Thoracic aorta (tissue), 2 donors: ENCODE data around the gene SMC4. TPM values are rescaled to one million over a fixed set of nuclear protein-coding genes. Genes with fewer than 3 reads are reported as not detected.

Experiments used
- ATAC-seq: fragments of 150-250 bp; one replicate; pipeline ENCODE4 v1.8.0; 2017; ENCODE audit warnings: low read depth; ENCODE audit not compliant: insufficient number of reproducible peaks, low FRiP score
- DNase-seq: peaks from one replicate; pipeline ENCODE4 v3.0.0-alpha.2; 2020; ENCODE audit warnings: low spot score
- H3K27ac ChIP-seq, 2 donors: fragments of 200-600 bp; sonication (generic); 1 replicate in 1 of 2; 2 replicates in 1 of 2; pipeline ENCODE4 v1.5.1; 2016; ENCODE audit warnings: mild to moderate bottlenecking in 2 of 2, moderate library complexity in 2 of 2
- H3K27me3 ChIP-seq: fragments of 200-600 bp; sonication (generic); replicated peaks from 2 replicates; pipeline ENCODE4 v1.6.0; 2016; ENCODE audit warnings: mild to moderate bottlenecking; ENCODE audit not compliant: insufficient read depth
- H3K36me3 ChIP-seq: fragments of 200-600 bp; sonication (generic); one replicate; pipeline ENCODE4 v1.5.1; 2016
- H3K4me1 ChIP-seq, 2 donors: fragments of 200-600 bp; sonication (generic); 1 replicate in 1 of 2; 2 replicates in 1 of 2; pipeline versions ENCODE4 v1.5.1 to v1.6.0; 2016; ENCODE audit warnings: low read depth in 2 of 2, mild to moderate bottlenecking in 1 of 2; ENCODE audit not compliant: control insufficient read depth in 1 of 2
- H3K4me3 ChIP-seq: fragments of 200-600 bp; sonication (generic); 2 replicates; pipeline ENCODE4 v1.5.1; 2016; ENCODE audit warnings: mild to moderate bottlenecking
- H3K9me3 ChIP-seq: fragments of 200-600 bp; sonication (generic); 2 replicates; pipeline ENCODE4 v1.5.1; 2016
- total RNA-seq, 2 donors: library from RNA; depleted of rRNA; stranded (reverse); fragments of >200 nt; gene quantifications; one replicate each; pipeline versions ENCODE4 v1.1.0 to v1.2.3, GENCODE V29; 2016
- TF ChIP-seq, protein P1 (sequence below): fragments of 200-600 bp; sonication (generic); IDR thresholded peaks from one replicate; pipeline ENCODE4 v1.5.1; 2019; ENCODE audit warnings: antibody characterized with exemption

SMC4 gene
- total RNA-seq, 2 donors from 2014 or later: 70.2 to 97.2 TPM

DNA sequence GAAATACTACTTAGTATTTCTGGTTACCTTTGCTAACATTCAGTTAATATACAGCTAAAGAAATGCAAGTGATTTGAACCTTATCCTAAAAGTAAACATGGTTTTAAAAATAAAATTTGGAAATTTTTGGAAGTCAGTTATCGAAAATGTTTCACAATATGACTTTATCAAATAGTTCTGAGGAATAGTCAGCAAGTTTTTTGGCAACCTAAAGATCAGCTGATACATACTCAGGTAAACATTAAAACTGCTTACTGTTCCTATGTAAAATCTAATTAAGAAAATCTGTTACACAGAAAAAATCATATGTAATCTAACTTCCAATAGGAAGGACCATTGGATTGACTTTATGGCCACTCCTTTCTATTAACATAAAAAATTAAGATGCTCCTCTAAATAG, 24.5 kb upstream of the SMC4 start:
- Histone ChIP-seq H3K36me3 (peaks cover 6% of the 10 kb centered on the region), H3K27me3 (no peaks in the 10 kb centered on the region), H3K4me1 (peaks cover 7 to 12% of the 10 kb centered on the region in 2 donors), H3K4me3 (no peak overlapping the region), H3K9me3 (no peaks in the 10 kb centered on the region), H3K27ac (peak overlapping the region in 1 of 2 donors; percentile 24)
- ATAC-seq: no peak
- TF ChIP-seq, protein P1, sequence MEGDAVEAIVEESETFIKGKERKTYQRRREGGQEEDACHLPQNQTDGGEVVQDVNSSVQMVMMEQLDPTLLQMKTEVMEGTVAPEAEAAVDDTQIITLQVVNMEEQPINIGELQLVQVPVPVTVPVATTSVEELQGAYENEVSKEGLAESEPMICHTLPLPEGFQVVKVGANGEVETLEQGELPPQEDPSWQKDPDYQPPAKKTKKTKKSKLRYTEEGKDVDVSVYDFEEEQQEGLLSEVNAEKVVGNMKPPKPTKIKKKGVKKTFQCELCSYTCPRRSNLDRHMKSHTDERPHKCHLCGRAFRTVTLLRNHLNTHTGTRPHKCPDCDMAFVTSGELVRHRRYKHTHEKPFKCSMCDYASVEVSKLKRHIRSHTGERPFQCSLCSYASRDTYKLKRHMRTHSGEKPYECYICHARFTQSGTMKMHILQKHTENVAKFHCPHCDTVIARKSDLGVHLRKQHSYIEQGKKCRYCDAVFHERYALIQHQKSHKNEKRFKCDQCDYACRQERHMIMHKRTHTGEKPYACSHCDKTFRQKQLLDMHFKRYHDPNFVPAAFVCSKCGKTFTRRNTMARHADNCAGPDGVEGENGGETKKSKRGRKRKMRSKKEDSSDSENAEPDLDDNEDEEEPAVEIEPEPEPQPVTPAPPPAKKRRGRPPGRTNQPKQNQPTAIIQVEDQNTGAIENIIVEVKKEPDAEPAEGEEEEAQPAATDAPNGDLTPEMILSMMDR: no peak
- no peak for DNase-seq

DNA sequence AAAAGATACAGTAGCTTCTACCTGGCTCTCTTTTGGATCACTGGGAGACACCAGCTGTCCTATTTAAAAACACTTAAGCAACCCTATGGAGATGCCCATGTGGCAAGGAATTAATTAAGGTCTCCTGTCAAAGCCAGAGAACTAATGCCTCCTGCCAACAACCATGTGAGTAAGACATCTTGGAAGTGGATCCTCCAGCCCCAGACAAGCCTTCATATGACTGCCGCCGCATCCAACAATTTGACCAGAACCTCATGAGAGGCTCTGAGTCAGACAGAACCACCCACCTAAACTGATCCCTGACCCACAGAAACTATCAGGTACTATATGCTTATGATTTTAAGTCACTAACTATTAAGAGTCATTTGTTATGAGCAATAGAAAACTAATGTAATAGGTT, 22.8 kb upstream of the SMC4 start:
- no peaks in the 10 kb centered on the region for H3K27me3 ChIP-seq
- ATAC-seq: no peak
- no peak for DNase-seq
- H3K36me3 ChIP-seq: peaks cover 6% of the 10 kb centered on the region
- H3K4me1 ChIP-seq: peaks cover 7 to 12% of the 10 kb centered on the region in 2 donors
- no peaks in the 10 kb centered on the region for H3K9me3 ChIP-seq
- H3K4me3 ChIP-seq: no peak overlapping the region
- TF ChIP-seq, protein P1: no peak
- no peak overlapping the region for H3K27ac ChIP-seq

DNA sequence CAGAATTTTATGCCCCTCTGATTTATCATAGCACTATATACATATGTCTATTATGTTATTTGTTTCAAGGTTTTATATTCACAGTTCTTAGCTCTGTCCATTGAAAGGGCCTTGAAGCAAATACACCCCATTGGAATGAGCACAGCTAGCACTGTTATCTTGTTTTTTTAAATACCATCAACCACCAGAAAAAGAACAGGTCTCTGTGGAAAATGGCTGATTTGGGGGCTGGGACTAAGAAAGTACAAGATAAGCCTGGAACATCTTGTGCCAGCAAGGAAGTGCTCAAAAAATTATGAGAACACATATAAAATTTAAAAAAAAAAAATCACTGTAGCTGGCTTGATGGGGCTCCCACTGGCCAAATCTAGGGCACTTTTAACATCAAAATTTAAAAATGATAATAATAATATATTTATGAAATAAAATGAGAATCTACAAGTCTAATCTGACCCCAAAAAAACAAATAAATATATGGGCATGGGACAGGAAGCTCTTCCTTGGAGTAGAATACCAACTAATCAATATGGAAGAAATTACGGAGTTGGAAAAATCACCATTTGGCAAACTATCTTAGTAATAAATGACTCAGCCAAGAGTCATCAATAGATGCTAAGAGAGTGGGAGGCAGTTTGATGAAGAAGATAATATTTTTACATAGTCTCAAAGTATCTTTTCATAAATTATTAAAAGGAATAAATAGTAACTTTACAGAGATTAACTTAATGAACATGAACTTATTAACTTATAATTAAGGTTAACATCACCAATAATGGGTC, 20.9 kb upstream of the SMC4 start:
- no peaks in the 10 kb centered on the region for H3K27me3 ChIP-seq
- peaks cover 7 to 12% of the 10 kb centered on the region in 2 donors for H3K4me1 ChIP-seq
- no peaks in the 10 kb centered on the region for H3K9me3 ChIP-seq
- no peak overlapping the region for H3K4me3 ChIP-seq
- peaks cover 6% of the 10 kb centered on the region for H3K36me3 ChIP-seq
- DNase-seq: no peak
- TF ChIP-seq, protein P1: no peak
- ATAC-seq: no peak
- H3K27ac ChIP-seq: no peak overlapping the region

DNA sequence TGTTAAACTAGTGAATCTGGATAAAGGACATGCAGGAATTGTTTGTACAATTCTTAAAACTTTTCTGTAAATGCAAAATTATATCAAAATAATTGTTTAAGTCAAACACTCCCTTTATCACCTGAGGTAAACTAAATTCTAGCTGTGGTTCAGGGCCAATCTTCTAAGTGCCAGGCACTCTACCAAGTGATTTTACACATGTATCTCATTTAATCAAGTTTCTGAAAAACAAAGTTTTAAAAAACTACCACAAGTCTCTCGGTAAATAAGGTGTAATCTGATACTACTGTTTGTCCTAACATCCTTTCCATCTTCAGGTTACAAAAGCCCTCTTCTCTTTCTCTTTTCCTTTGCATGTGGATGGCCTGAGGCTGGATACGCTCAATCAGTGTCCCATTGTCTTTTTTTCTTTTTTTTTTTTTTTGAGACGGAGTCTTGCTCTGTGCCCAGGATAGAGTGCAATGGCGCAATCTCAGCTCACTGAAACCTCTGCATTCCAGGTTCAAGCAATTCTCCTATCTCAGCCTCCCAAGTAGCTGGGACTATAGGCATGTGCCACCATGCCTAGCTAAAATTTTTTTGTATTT, 19.7 kb upstream of the SMC4 start:
- Histone ChIP-seq H3K4me1 (peaks cover 5 to 7% of the 10 kb centered on the region in 2 donors), H3K36me3 (no peaks in the 10 kb centered on the region), H3K27ac (no peak overlapping the region), H3K4me3 (no peak overlapping the region), H3K27me3 (no peaks in the 10 kb centered on the region), H3K9me3 (no peaks in the 10 kb centered on the region)
- no peak for ATAC-seq
- DNase-seq: no peak
- TF ChIP-seq, protein P1: no peak

DNA sequence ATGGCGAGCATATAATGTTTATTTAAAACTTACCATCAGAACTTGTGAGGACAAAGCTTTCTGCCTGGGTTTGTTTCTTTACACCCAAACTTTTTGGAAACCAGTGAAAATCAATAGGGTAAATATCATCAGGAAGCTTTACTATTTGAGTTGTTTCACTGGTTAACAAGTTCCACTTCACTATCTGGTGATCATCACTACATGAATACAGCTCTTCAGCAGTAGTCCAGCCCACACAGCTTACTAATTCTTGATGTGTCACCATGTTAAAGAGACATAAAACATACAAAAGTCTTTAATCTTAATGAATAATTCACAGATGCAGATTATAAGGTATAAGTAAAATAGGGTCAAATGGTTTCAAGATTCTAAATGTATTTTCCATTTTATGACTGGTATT, 18.0 kb upstream of the SMC4 start:
- Histone ChIP-seq H3K27ac (no peak overlapping the region), H3K9me3 (no peaks in the 10 kb centered on the region), H3K4me3 (no peak overlapping the region), H3K4me1 (peaks cover 5 to 7% of the 10 kb centered on the region in 2 donors), H3K36me3 (no peaks in the 10 kb centered on the region), H3K27me3 (no peaks in the 10 kb centered on the region)
- ATAC-seq (no peak), DNase-seq (no peak)
- TF ChIP-seq, protein P1: no peak
